ENCODE measurements around the gene CYP2W1.

GRCh38 chr7:952548-953441 lies 30.2 kb upstream of the CYP2W1 start:
- TF ChIP-seq POLR2A (IDR thresholded peaks at IDR 0.05) = no peak
- TF ChIP-seq CTCF (IDR thresholded peaks at IDR 0.05) = no peak
